ENCODE measurements around the gene SLU7.

DNA sequence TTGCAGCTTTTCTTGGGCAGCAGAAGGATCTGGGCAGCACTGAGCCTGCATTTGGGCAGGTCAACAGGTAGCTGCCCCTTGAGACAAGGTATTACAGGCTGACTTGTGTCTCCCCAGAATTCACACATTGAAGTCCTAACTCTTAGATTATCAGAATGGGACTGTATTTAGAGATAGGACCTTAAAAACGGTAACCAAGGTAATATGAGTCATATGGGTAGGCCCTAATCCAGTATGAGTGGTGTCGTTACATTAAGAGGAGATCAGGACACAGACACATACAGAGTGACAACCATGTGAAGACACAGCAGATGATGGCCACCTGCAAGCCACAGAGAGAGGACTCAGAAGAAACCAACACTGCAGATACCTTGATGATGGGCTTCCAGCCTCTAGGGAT is 51.6 kb downstream of the SLU7 start:
- TF ChIP-seq, protein P1, sequence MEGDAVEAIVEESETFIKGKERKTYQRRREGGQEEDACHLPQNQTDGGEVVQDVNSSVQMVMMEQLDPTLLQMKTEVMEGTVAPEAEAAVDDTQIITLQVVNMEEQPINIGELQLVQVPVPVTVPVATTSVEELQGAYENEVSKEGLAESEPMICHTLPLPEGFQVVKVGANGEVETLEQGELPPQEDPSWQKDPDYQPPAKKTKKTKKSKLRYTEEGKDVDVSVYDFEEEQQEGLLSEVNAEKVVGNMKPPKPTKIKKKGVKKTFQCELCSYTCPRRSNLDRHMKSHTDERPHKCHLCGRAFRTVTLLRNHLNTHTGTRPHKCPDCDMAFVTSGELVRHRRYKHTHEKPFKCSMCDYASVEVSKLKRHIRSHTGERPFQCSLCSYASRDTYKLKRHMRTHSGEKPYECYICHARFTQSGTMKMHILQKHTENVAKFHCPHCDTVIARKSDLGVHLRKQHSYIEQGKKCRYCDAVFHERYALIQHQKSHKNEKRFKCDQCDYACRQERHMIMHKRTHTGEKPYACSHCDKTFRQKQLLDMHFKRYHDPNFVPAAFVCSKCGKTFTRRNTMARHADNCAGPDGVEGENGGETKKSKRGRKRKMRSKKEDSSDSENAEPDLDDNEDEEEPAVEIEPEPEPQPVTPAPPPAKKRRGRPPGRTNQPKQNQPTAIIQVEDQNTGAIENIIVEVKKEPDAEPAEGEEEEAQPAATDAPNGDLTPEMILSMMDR (conservative IDR thresholded peaks at IDR 0.05 in 1 of 2, IDR thresholded peaks at IDR 0.05 in 1 of 2; ENCODE audit: low read depth in 1 of 2, low read length in 2 of 2) = no peak
- TF ChIP-seq EZH2 (IDR thresholded peaks at IDR 0.05; ENCODE audit: low read length, missing control alignments) = no peak
